Upper lobe of right lung (tissue), 1 donor: Measurements from ENCODE around the gene ADO. TPM values are rescaled to one million over a fixed set of nuclear protein-coding genes. Genes with fewer than 3 reads are reported as not detected.

Experiments used
- ATAC-seq: fragments of 200-7000 bp; cut with Tn5 transposase; one replicate; pipeline ENCODE4 v1.9.1; 2020; ENCODE audit warnings: mild to moderate bottlenecking, moderate library complexity
- DNase-seq: peaks from one replicate; pipeline ENCODE4 v3.0.0-alpha.2; 2020
- H3K27ac ChIP-seq: fragments of 200-600 bp; one replicate; pipeline ENCODE4 v1.8.0; 2022
- H3K27me3 ChIP-seq: fragments of 200-600 bp; one replicate; pipeline ENCODE4 v1.8.0; 2022; ENCODE audit warnings: mild to moderate bottlenecking
- H3K36me3 ChIP-seq: fragments of 200-600 bp; one replicate; pipeline ENCODE4 v1.8.0; 2022
- H3K4me1 ChIP-seq: fragments of 200-600 bp; one replicate; pipeline ENCODE4 v1.8.0; 2022
- H3K4me3 ChIP-seq: fragments of 200-600 bp; one replicate; pipeline ENCODE4 v1.8.0; 2022; ENCODE audit warnings: mild to moderate bottlenecking
- H3K9me3 ChIP-seq: fragments of 200-600 bp; one replicate; pipeline ENCODE4 v1.8.0; 2022
- CTCF ChIP-seq: fragments of 200-600 bp; IDR thresholded peaks from one replicate; pipeline ENCODE4 v1.8.0; 2022; ENCODE audit warnings: antibody characterized with exemption
- intact Hi-C: fragments of 100-400 bp; cut with DNase I; formaldehyde crosslinking; loops from one replicate; pipeline ENCODE4 v1.11.0; 2022
- total RNA-seq: library from RNA; stranded (reverse); fragmentation: NEBNext Ultra II Directional; extraction: Animal tissue kit (Norgen Biotek cat#: 25700); gene quantifications from one replicate; pipeline ENCODE4 v1.2.1, GENCODE V29; 2021
- donor health status: DM: no; HTN: yes; CAD: no; lungs with severe emphysema.

Gene ADO
- total RNA-seq, 1 donor from 2014 or later = 16.5 TPM

DNA sequence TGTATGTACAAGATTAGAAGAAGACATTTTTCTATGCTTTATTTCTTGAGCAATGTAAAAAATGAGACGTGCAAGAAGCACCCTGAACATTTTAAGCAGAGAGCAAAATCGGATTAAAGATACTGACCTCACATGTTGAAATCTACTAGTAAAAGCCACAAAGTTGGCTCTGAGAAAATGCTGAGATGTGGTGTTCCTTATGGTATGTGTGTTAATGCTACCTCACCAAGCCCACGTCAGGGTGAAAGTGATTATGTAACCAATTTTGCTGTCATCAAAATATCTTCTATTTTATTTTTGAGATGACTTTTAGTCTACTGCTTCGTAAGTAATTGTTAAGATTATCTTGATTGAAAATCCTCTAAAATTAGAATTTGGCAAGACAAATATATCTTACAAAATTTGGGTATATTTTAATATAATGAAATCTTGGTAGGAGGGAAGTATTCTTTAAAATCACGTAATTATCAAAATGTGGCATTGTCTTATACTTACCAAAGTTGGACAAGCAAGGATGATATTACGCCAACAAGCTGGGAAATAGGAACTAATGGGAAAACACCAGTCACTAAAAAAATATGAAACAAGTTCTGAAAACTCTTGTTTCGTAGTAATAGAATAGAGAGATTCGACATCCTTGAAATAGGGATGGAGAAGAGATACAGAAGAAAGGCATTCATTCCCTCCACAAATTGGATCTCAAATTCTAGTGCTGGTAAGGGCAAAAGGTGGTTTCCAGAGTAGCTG lies 5.8 kb downstream of the ADO start:
- Histone ChIP-seq H3K27ac (no peak overlapping the region), H3K4me1 (peaks cover 38% of the 10 kb centered on the region), H3K36me3 (no peaks in the 10 kb centered on the region), H3K4me3 (no peak overlapping the region), H3K9me3 (no peaks in the 10 kb centered on the region), H3K27me3 (peaks cover 12% of the 10 kb centered on the region)
- TF ChIP-seq CTCF = no peak
- intact Hi-C loops = loop anchor here (10.0 kb wide), 1 partner anchor 366 kb away; no protein-coding TSS in a partner anchor
- ATAC-seq (no peak), DNase-seq (no peak)

GRCh38 chr10:62811159-62811875 lies 6.8 kb downstream of the ADO start:
- ATAC-seq = no peak
- Histone ChIP-seq H3K9me3 (no peaks in the 10 kb centered on the region), H3K36me3 (no peaks in the 10 kb centered on the region), H3K27ac (no peak overlapping the region), H3K27me3 (peaks cover 17% of the 10 kb centered on the region), H3K4me3 (no peak overlapping the region), H3K4me1 (peaks cover 39% of the 10 kb centered on the region)
- intact Hi-C loops = loop anchor here (10.0 kb wide), 1 partner anchor 367 kb away; no protein-coding TSS in a partner anchor
- TF ChIP-seq CTCF = no peak
- DNase-seq = no peak

- no peak overlapping the region for H3K4me3 ChIP-seq
- TF ChIP-seq CTCF = no peak
- peaks cover 28% of the 10 kb centered on the region for H3K4me1 ChIP-seq
- DNase-seq (peak; percentile 63), ATAC-seq (no peak)
- H3K36me3 ChIP-seq = no peaks in the 10 kb centered on the region
- H3K9me3 ChIP-seq = no peaks in the 10 kb centered on the region
- intact Hi-C loops = loop anchor here (10.0 kb wide), 1 partner anchor 368 kb away; no protein-coding TSS in a partner anchor
- no peak overlapping the region for H3K27ac ChIP-seq
- peaks cover 17% of the 10 kb centered on the region for H3K27me3 ChIP-seq
Measured at GRCh38 chr10:62812672-62813439, 8.3 kb downstream of the ADO start.

DNA sequence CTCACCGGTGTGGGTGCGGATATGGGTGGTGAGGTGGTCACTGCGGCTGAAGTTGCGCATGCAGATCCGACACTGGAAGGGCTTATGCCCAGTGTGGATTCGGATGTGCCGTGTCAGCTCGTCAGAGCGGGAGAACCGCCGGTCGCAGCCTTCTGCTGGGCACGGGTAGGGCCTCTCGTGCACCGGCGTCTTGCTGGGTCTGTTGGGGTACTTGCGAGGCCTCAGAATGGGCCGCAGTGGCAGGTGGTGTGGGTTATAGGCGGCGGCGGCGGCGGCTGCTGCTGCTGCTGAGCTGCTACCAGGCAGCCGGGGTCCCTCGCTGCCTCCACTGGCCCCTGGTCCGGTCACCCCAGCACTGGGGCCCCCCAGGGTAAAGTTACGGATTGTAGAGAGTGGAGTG lies 8.9 kb downstream of the ADO start:
- Histone ChIP-seq H3K27me3 (peaks cover 17% of the 10 kb centered on the region), H3K36me3 (no peaks in the 10 kb centered on the region), H3K27ac (no peak overlapping the region), H3K4me1 (peaks cover 30% of the 10 kb centered on the region), H3K9me3 (no peaks in the 10 kb centered on the region), H3K4me3 (peak overlapping the region; percentile 21)
- ATAC-seq (no peak), DNase-seq (no peak)
- intact Hi-C loops = loop anchor here (10.0 kb wide), 1 partner anchor 369 kb away; no protein-coding TSS in a partner anchor
- TF ChIP-seq CTCF = no peak

DNA sequence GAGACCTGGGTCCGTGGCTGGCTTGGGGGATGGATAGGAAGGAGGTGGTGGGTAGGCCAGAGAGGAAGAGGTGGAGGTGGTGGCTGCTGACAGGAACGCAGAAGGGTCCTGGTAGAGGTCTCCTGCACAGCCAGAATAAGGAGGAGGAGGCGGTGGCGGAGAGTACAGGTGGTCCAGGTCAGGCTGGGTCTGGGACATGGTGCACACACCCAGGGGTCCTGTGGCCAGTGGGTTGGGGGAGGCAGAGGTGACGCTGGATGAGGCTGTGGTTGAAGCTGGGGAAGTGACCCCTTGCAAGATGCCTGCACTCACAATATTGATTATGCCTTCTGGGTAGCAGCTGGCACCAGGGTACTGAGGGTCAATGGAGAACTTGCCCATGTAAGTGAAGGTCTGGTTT lies 9.5 kb downstream of the ADO start:
- Histone ChIP-seq H3K27me3 (peaks cover 17% of the 10 kb centered on the region), H3K9me3 (no peaks in the 10 kb centered on the region), H3K27ac (no peak overlapping the region), H3K4me1 (peaks cover 28% of the 10 kb centered on the region), H3K4me3 (peak overlapping the region; percentile 88), H3K36me3 (no peaks in the 10 kb centered on the region)
- intact Hi-C loops = loop anchor here (10.0 kb wide), 1 partner anchor 369 kb away; no protein-coding TSS in a partner anchor
- TF ChIP-seq CTCF = no peak
- ATAC-seq (no peak), DNase-seq (no peak)
